ENCODE data around the gene TMEM273. TPM values are rescaled to one million over a fixed set of nuclear protein-coding genes. Genes with fewer than 3 reads are reported as not detected.

Gene TMEM273, protein sequence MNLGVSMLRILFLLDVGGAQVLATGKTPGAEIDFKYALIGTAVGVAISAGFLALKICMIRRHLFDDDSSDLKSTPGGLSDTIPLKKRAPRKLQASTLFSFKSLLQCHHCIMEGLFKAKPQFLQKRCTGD
- not detected in 2 replicates for total RNA-seq (2014; rRNA removed; shearing (Covaris generic))

DNA sequence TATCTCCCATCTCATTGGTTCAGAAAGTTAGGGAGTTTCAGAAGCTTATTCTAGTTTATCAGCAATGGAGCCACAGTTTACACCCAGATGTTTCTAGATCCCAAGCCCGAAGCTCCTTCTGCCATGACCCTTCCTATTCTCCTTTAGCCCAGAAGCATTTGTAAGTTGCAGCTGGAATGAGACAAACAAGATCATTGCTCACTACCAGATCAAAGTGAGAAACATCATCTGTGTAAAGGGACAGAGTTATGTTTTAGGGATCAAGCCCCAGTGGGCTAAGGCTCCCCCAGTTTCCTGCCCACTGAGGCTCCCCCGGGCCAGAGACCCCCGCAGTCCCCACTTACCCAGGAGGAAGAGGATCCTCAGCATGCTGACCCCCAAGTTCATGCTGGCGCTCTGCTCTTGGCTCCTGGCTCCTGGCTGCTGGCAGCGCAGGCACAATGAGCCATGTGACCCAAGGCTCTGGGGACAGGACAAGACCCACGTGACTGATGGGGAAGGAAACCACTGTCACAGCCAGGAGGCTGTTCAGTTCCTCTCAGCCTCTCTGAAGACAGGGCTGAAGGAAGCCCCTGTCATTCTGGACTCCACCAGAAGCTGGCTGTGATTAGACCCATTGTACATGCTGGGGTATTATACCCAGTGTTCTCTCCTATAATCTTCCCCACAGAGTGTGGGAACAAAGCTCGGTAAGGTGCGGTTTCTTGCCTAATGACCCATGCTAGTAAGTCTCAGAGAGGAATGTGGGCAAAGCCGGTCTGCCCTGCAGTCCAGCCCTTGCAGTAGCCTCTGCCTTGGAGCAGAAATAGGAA lies at the start of gene TMEM273:
TMEM273 (minus strand) TSS at position 442 of the 812 bp plus-strand sequence; CDS start at position 387, 55 bp downstream.
- no peak for DNase-seq (ENCODE audit: low spot score)

DNA sequence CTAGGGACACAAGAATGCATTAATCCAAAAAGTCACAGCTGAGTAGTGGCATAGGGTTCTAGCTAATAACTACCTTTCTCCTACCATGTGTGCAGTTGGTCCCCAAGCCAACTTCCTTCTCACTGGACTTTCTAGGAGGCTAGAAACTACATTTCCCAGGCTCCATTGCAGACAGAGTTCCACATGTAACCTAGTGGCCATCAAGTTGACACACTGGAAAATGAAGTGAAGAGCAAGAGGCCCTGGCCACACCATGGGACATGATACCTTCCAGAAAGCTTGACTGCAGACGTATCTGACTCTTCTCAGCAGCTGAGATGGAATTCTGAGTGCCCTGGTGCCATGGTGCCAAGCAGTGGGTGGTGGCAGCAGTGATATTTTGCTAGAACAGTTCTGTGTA lies 49.8 kb upstream of the TMEM273 start:
- no peak for DNase-seq (ENCODE audit: low spot score)

DNA sequence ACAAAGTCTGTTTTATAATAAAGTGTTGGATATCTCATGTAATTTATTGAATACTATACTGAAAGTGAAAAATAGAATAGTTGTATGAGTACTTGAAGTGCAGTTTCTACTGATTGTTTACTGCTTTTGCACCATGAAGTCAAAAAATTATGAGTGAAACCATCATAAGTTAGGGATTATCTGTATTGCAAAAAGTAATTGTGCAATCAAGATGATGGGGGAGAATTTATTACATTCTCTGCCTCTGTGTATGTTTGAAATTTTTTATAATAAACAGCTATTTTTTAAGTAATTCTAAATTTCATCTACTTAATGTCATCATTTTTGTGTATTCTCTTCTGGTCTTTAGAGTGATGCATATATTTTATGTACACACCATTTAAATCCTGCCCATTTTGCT lies 47.2 kb upstream of the TMEM273 start:
- no peak for DNase-seq (ENCODE audit: low spot score)

DNA sequence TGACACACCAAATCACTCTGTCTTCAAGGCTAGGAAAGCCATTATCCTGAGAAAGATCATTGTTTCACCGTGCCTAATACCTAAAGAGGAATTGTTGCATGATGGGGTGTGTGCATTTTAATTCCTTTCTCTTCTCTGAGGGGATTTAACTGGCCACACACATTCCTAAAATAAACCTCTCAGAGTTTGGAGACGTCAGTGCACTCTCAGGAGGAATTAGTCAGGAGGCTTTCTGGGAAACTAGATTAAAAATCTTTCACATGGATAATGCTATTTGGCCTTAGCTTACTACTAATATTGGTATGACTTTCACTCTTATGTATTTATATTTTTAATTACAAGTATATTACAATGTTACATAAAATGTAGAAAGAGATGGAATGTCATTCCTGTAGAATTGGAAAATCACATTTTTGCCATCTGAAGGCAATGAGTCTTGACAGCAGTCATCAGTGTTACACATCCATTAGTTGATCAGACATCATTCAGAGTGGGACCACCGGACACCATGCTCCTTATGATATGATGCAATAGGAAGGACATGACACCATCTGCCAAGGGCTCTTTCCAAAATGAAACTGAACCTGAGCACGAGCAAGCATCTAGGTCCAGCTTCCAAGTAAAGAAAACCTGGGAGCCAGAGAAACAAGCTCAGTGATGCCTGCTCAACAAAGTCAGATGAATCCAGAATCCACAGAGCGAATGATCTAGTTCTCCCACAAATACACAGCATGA lies 43.1 kb upstream of the TMEM273 start:
- no peak for DNase-seq (ENCODE audit: low spot score)

DNA sequence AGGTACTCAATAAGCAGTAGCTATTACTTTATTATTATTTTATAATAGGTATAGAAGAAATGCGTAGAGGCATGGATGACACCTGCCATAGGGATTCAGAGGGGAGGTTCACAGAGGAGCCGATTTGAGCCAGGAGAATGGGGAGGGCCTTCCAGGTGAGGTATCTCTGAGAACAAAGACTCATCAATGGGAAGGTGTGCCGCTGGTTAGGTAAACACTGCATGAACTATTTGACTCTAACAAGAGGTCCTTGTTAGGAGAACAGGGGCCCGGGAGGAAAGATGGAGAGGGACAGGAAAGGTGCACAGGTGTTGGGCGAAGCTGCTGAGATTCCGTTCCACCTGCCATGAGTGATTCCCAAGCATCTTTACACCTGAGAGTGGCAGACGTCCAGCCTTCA lies 41.8 kb upstream of the TMEM273 start:
- DNase-seq (ENCODE audit: low spot score): no peak

DNA sequence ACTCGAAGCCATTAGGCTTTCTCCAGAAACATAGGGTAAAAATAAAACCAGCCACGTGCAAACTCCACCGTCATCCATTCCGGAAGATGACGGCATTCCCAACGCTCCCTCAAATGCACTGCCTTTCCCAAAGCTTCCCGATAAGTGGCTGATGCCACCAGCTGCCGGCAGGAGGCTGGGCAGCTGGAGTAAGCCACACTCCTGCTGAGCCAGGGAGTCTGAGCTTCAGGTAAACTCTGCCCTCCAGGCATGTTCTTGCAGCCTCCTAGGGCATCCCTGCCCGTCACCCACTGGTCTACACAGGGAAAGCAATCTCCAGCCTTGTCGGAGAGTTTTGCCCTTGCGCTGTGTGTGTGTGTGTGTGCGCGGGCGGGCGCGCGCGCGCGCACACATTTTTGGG lies 40.5 kb upstream of the TMEM273 start:
- DNase-seq (ENCODE audit: low spot score): no peak

DNA sequence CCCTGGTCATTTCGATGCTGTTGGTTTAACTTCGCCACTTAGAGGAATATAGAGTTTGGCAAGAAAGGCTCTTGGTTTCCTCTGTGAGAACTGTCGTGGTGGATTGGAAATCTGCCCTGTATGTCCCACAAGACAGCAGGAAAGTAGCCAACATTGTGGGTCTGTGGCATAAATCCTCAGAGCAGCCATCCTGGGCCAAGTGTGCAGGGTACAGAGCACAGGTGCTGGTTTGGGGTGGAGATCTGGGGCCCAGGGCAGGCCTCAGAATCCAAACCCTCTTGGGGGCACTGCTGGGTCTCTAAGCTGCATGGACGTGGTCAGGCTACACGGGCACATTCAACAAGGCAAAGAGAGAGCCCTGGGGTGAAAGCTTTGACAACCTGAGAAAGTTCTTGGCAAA lies 39.2 kb upstream of the TMEM273 start:
- no peak for DNase-seq (ENCODE audit: low spot score)

DNA sequence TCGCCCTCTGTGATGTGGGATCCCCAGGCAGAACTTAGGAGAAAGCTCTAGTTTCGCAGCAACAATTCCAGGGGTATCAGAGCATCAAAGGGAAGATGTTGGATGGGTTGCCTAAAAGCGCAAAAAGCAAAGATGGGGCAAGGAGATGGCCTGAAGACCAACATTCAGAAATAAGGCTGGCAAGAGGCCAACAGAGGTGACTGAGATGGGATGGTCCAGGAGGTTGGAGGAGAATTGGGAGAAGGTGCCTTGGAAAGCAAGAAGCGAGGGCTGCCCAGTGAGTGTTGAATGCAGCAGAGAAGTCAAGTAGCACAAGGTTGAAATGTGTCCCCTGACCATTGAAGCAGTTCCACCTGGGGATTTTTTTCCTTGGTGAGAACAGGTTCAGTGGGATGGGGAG lies 38.4 kb upstream of the TMEM273 start:
- no peak for DNase-seq (ENCODE audit: low spot score)

DNA sequence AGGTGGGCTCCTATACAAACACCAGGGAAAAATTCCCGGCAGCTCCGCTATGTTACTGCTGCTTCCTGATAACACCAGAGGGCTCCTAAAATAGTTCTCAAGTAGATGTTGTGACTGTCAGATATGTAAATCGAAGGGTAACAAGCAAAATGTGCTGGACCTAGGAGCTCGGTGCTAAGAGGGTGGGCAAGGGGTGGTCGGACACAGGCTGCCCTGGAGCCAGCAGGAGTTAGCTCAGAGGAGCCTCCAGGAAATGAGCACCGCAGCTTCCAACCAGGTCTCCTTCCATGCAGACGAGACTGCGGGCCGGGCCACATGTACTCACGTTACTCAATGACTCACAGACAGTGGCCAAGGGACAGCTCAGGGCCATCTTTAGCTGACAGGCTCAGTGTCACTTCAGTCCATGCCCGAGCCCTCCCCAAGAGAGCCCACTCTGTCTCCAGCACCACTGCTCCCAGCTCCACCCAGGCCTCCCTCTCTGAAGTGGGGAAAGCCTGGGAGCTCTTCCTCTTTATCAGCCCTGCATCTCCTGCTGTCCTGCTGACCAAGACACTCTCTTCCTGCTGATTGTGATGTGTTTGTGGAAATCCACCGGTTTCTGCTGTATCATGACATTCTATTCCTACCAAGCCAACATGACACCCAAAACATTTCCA lies 37.2 kb upstream of the TMEM273 start:
- DNase-seq (ENCODE audit: low spot score): no peak

DNA sequence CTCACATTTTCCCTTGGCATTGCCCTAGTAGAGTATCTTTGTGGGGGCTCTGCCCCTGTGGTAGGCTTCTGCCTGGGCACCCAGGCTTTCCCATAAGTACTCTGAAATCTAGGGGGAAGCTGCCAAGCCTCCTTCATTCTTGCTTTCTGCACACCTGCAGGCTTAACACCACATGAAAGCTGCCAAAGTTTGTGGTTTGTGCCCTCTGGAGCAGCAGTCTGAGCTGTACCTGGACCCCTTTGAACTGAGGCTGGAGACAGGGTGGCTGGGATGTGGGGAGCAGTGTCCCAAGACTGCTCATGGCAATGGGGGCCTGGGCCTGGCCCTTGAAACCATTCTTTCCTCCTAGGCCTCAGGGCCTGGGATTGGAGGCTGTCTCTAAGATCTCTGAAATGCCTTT lies 35.0 kb upstream of the TMEM273 start:
- no peak for DNase-seq (ENCODE audit: low spot score)

DNA sequence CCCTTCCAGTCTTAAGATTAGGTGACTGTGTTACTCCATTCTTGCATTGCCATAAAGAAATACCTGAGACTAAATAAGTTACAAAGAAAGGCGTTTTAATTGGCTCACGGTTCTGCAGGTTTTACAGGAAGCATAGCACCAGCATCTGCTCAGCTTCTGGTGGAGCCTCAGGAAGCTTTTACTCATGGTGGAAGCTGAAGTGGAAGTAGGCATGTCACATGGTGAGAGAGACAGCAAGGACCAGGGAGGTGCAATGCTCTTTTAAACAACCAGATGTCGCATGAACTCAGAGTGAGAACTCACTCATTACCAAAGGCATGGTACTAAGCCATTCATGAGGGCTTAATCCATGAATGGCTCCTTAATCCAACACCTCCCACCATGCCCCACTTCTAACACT lies 34.0 kb upstream of the TMEM273 start:
- DNase-seq (ENCODE audit: low spot score): no peak

DNA sequence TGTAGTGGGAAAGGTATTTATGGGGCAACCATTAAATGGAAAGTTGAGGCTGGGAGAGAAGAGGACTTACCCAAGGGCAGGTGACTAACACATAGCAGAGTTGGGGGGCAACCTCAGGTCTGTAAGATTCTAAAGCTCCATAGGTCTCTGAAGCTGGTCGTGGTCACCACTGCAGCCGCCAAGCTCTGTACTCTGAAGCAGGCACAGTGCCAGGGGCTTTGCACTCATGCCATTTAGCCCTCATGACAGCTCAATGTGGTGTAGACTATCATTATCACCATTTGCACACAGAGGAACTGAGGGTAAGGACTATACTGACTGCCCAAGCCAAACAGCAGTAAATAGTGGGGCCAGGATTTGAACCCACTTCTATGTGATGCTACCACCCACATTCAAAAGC lies 32.5 kb upstream of the TMEM273 start:
- DNase-seq (ENCODE audit: low spot score): no peak

DNA sequence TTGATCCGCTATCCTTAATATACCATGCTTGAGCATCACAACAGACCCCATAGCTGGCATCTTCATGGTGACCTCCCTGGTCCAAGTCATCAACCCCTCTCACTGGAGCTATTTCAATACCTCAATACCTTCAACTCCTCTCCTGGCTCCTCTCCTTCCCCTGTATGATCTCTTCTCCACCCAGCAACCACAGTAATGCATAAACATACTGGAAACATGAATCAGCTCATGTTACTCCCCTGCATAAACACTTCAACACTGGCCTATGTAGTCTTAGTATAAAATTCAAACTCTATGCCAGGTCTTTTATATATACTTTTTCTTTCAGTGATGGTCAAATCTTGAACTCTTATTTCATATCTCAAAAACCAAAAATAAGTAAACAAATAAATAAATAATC lies 31.8 kb upstream of the TMEM273 start:
- DNase-seq (ENCODE audit: low spot score): no peak

DNA sequence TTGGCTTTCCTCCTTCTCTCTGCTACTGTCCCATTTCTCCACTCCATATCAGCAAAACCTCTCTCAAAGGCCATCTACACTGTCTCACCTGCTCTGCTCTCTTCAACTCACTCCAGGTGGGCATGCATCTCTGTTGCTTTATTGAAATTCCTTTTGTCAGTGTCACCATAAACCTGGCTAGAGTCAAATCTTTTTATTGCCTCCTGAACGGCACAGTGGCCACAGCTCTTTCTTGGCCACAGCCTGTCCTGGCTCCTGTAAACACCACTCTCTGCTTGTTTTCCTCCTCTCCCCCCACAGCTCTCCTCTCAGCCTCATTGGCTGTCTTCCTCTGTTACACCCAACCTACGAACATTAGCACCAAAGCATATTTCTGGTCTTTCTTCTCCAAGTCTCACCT lies 31.1 kb upstream of the TMEM273 start:
- DNase-seq (ENCODE audit: low spot score): no peak

DNA sequence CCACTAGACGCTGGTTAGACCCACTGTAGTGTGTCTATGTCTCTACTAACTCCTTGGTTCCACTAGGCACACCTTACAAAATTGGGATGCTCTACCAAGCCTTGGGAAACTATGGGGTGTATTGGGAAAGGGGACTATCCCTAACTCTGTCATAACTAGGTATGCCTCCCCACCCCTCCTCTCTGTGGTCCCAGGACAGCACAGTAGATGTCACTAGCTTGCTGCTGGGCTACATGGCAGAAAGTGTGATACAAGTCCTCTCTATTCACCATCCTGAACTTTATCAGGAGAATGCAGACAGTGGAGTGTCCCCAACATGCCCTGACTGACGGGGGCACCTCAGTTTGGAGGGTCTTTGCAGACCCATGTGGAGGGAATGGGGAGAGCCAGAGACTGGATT lies 30.3 kb upstream of the TMEM273 start:
- no peak for DNase-seq (ENCODE audit: low spot score)

DNA sequence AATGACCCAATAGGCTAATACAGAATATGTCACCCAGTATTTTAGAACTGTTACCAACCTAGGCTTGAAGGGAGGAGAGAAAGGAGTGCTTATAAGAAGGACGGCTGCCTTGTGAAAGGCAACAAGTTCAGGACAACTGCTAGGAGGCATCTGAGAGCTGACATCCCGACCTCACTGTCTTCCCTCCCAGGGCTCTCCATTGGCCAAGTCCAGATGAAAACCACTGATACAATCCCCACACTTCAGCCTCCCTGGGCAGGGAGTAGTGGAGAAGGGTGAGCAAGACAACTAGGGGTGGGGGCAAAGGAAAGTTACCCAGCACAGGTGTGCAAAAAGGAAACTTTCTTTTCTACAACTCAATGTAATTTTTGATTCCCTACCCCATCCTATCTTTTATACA lies 29.5 kb upstream of the TMEM273 start:
- no peak for DNase-seq (ENCODE audit: low spot score)

DNA sequence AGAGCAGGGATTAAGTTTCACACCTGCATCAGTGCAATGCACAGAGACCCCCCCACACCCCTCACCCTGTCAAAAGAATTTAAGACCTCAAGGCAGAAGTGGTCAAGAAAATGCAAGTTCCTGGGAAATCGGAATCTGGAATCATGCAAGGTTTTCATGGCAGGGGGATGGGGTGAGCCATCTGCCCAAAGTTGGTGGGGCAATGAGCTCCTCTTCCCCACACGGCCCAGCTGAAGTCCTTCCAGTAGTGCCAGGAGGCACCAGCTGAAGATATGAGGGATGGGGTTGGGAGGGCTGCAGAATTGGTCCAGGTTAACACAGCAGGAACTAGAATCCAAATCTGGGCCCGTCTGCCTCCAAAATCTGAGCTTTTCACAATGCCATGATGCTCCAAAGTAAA lies 25.0 kb upstream of the TMEM273 start:
- DNase-seq (ENCODE audit: low spot score): no peak

DNA sequence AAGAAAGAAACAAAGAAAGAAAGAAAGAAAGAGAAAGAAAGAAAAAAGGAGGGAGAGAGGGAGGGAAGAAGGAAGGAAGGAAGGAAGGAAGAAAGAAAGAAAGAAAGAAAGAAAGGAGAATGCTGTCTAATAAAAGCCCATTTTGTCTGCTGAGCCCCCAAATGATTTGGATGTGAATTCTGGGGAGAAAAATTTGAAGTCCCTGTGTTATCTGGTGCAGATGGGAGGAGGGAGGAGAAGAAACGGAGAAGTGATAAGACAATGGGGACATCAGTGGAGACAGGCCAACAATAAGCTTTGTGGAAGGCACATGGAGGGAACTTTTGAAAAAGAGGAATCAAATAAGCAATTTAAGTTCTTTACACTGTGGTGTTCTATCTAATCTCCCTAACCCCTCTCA lies 24.6 kb upstream of the TMEM273 start:
- no peak for DNase-seq (ENCODE audit: low spot score)

DNA sequence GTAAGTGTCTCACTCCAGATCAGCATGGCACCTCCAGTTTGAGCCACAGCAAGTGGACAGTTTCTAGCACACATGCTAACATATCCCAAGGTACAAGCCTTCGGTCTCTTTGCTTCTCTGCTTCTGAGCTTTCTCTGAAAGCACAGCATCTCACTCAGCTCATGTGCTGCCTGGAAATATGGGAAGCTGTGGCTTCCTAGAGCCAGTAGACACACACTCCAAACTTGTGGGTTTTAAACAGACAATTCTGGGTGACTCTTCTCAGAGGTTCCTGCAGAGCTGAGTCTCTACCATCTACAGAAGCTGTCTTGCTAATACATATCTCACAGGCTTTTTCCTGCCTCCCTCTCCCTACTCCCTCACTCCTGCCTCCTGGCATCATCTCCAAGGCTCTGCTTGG lies 23.9 kb upstream of the TMEM273 start:
- DNase-seq (ENCODE audit: low spot score): no peak

DNA sequence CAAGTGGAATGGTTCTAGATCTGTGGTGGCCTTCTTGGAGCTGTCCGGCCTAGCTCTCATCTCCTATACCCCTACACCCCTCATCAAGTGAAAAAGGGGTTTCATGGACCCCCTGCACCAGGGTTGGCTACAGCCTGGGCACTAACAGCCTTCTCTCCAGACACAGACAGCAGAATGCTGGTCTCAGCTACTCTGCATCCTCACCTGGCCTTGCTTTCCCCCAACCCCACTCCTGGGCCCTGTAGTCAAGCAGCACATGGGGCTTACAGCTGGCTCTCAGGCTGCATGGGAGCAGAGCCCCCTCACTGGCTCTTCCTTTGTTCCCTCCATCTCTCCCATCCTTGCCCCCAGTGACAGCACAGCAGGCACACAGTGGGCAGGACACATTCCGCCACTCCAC lies 20.8 kb upstream of the TMEM273 start:
- no peak for DNase-seq (ENCODE audit: low spot score)

DNA sequence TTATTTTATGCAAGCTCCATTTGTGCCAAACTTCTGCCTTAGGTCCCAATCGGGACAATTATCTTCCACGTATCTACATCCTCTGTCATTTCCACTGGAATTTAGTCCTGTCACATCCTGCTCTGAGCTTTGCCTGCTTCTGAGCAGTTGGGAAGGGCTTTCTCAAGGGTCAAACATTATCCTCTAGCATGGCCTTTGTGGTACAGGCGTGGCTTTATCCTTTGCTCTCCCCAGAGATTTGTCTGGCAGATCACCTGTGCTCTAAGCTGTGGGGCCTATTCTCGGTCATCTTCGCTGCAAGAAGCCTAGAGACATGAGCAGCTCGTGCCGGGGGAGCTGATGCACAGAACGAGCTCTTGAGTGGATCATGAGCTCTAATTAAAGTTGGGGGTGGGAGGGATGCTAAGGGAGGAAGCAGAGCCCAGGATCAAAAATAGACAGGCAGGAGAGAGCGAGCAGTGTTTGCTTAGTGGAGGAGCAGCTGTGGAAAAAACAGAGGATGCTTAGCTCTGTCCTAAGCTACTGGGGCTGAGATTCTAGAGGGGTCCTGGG lies 19.8 kb upstream of the TMEM273 start:
- DNase-seq (ENCODE audit: low spot score): no peak

DNA sequence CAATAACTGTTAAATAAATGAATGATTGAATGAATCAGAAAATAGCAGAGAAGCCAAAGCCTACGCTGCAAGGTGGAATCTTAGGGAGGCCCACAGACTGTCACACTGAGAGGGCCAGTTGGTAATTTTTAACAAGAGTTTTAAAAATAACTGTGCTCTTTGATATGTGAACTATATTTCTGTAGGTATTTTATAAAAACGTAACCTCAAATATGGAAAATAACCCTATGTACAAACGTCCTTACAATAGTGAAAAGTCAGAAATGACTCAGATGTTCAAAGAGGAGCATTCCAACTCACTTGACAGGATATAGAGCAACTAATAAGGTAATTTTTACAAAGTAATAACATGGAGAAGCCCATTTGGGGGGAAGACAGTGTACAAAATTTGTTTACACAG lies 18.9 kb upstream of the TMEM273 start:
- DNase-seq (ENCODE audit: low spot score): no peak
